Progenitor cell of endocrine pancreas (in vitro differentiated cells): Measurements from ENCODE around the gene EIF4G1. TPM values are rescaled to one million over a fixed set of nuclear protein-coding genes. Genes with fewer than 3 reads are reported as not detected.

Source experiments
- DNase-seq: peaks from one replicate; pipeline ENCODE4 v3.0.0; 2021; ENCODE audit warnings: low spot score; ENCODE audit not compliant: unreplicated experiment
- H3K27ac Mint-ChIP-seq: 2 replicates; pipeline ENCODE4 v1.8.0; 2021; ENCODE audit warnings: mild to moderate bottlenecking, moderate library complexity, mixed read lengths
- H3K27me3 Mint-ChIP-seq: 2 replicates; pipeline ENCODE4 v1.8.0; 2021; ENCODE audit warnings: mixed read lengths
- H3K36me3 Mint-ChIP-seq: 2 replicates; pipeline ENCODE4 v1.8.0; 2022; ENCODE audit warnings: mixed read lengths; ENCODE audit not compliant: insufficient read depth
- H3K4me1 Mint-ChIP-seq: 2 replicates; pipeline ENCODE4 v1.8.0; 2021; ENCODE audit warnings: low read depth, mixed read lengths
- H3K4me3 Mint-ChIP-seq: 2 replicates; pipeline ENCODE4 v1.8.0; 2021; ENCODE audit warnings: low read depth, mild to moderate bottlenecking, moderate library complexity, mixed read lengths
- H3K9me3 Mint-ChIP-seq: 2 replicates; pipeline ENCODE4 v1.8.0; 2021; ENCODE audit warnings: low read depth, mixed read lengths
- CTCF ChIP-seq: fragments of 200-600 bp; sonication (generic); IDR thresholded peaks from one replicate; pipeline ENCODE4 v1.5.0; 2021; ENCODE audit warnings: antibody characterized with exemption, mild to moderate bottlenecking; ENCODE audit not compliant: unreplicated experiment
- total RNA-seq: library from RNA; stranded (reverse); gene quantifications from 2 replicates; pipeline ENCODE4 v1.2.1, GENCODE V29; 2021

The EIF4G1 gene
- total RNA-seq, 1 donor from 2014 or later, result 341 TPM

GRCh38 chr3:184306341-184306972 lies 7.9 kb upstream of the EIF4G1 start:
- no peak overlapping the region for H3K4me3 Mint-ChIP-seq
- H3K4me1 Mint-ChIP-seq, result no peaks in the 10 kb centered on the region
- H3K36me3 Mint-ChIP-seq, result peaks cover 44% of the 10 kb centered on the region
- H3K27me3 Mint-ChIP-seq, result no peaks in the 10 kb centered on the region
- no peak for DNase-seq
- TF ChIP-seq CTCF, result no peak
- H3K9me3 Mint-ChIP-seq, result no peaks in the 10 kb centered on the region
- no peak overlapping the region for H3K27ac Mint-ChIP-seq

- Mint-ChIP-seq H3K9me3 (no peaks in the 10 kb centered on the region), H3K27me3 (no peaks in the 10 kb centered on the region), H3K27ac (no peak overlapping the region), H3K36me3 (peaks cover 41% of the 10 kb centered on the region), H3K4me1 (no peaks in the 10 kb centered on the region), H3K4me3 (no peak overlapping the region)
- no peak for TF ChIP-seq CTCF
- DNase-seq, result no peak
Measured at GRCh38 chr3:184307915-184308314, 6.5 kb upstream of the EIF4G1 start.

DNA sequence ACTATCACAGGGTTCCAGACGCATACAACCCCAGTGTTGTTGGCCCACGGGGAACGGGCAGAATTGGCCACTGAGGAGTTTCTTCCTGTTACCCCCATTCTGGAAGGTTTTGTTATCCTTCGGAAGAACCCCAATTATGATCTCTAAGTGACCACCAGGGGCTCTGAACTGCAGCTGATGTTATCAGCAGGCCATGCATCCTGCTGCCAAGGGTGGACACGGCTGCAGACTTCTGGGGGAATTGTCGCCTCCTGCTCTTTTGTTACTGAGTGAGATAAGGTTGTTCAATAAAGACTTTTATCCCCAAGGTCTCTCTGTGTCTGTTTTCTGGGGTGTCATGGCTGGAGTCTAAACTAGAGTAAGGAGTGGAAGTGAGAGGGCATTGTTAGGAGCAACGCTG lies 5.7 kb upstream of the EIF4G1 start:
- Mint-ChIP-seq H3K4me1 (no peaks in the 10 kb centered on the region), H3K27me3 (no peaks in the 10 kb centered on the region), H3K27ac (no peak overlapping the region), H3K36me3 (peaks cover 36% of the 10 kb centered on the region), H3K4me3 (no peak overlapping the region), H3K9me3 (no peaks in the 10 kb centered on the region)
- TF ChIP-seq CTCF, result no peak
- DNase-seq, result no peak

DNA sequence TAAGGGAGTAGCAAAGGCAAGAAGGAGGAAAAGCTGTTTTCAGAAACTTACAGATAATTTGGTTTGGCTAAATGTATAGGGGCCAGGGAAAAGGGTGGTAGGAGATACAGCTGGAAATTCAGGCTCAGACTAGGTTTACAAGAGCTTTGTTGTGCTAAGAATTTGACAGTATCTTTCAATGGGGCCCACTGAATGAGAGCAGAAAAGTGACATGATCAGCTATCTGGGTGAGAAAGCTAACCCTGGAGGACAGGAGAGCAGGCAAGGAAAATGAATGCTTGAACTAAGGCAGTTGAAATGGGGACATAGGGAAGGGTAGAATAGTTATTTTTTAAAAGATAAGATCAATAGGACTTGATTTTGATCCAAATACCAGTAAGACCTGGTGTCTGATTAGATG lies 2.8 kb upstream of the EIF4G1 start:
- Mint-ChIP-seq H3K27ac (no peak overlapping the region), H3K27me3 (no peaks in the 10 kb centered on the region), H3K9me3 (no peaks in the 10 kb centered on the region), H3K36me3 (peaks cover 24% of the 10 kb centered on the region), H3K4me3 (no peak overlapping the region), H3K4me1 (peaks cover 7% of the 10 kb centered on the region)
- DNase-seq, result no peak
- no peak for TF ChIP-seq CTCF

DNA sequence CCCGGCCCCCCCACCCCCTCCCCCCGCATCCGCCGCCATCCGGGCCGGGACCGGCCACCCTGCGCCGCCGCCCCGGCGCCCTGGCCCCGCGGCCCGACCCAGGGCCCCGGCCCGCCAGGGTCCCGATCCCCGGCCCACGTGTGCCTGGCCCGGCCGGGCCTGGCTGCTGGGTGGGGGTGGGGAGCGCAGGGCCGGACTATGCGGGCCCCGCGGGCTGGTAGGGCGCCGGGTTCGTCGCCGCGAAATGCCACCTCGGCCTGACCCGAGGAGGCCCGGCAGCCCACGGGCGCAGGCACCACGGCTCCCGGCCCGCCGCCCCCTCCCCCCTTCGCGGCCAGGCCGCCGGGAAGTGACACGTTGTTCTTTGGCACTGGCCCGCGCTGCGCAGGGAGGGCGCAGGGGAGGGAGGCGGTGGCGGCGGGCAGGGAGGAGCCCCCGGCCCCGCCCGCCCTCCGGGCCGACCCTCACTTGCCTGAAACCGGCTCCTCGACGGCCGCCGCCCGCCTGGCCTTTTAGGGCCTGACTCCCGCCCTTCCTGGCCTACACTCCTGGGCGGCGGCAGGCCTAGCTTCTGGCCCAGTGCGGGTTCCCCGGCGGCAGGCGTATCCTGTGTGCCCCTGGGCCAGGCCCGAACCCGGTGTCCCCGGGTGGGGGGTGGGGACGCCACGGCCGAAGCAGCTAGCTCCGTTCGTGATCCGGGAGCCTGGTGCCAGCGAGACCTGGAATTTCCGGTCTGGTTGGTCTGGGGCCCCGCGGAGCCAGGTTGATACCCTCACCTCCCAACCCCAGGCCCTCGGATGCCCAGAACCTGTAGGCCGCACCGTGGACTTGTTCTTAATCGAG lies 515 bp downstream of the EIF4G1 start:
- Mint-ChIP-seq H3K36me3 (peaks cover 13% of the 10 kb centered on the region), H3K4me3 (peak overlapping the region; percentile 79), H3K4me1 (peaks cover 19% of the 10 kb centered on the region), H3K27ac (peak overlapping the region; percentile 92), H3K27me3 (no peaks in the 10 kb centered on the region), H3K9me3 (no peaks in the 10 kb centered on the region)
- peak; percentile 55 for DNase-seq
- no peak for TF ChIP-seq CTCF
